AG10803 (cell line): ENCODE measurements around the gene ASB6.

ENCODE experiments used
- DNase-seq: peaks from one replicate; pipeline ENCODE4 v3.0.0; 2010; ENCODE audit warnings: low read depth
- H3K4me3 ChIP-seq: 2 replicates; pipeline ENCODE4 v1.5.1; 2011; ENCODE audit warnings: mild to moderate bottlenecking, low read length, control low read depth
- CTCF ChIP-seq: conservative IDR thresholded peaks from 2 replicates; pipeline ENCODE4 v1.5.1; 2011; ENCODE audit warnings: mild to moderate bottlenecking, low read length, control low read depth, inconsistent platforms

ASB6 gene

GRCh38 chr9:129682381-129682780 lies 40.4 kb upstream of the ASB6 start:
- H3K4me3 ChIP-seq = no peak overlapping the region
- DNase-seq = no peak
- no peak for TF ChIP-seq CTCF

- no peak for DNase-seq
- no peak for TF ChIP-seq CTCF
- H3K4me3 ChIP-seq = no peak overlapping the region
These were observed 40.0 kb upstream of the ASB6 start for GRCh38 chr9:129681924-129682323.

GRCh38 chr9:129679537-129679936 lies 37.6 kb upstream of the ASB6 start:
- H3K4me3 ChIP-seq = no peak overlapping the region

GRCh38 chr9:129678844-129679243 lies 36.9 kb upstream of the ASB6 start:
- DNase-seq = no peak
- no peak for TF ChIP-seq CTCF
- no peak overlapping the region for H3K4me3 ChIP-seq

More at GRCh38 chr9:129679537-129679936, 37.6 kb upstream of the ASB6 start:
- TF ChIP-seq CTCF = no peak
- no peak for DNase-seq

- no peak overlapping the region; the same call in 1 of the 2 replicates for H3K4me3 ChIP-seq
- peak; percentile 51 for DNase-seq
- TF ChIP-seq CTCF = no peak
These were observed 35.5 kb upstream of the ASB6 start for GRCh38 chr9:129677456-129677855.

GRCh38 chr9:129676975-129677374 lies 35.0 kb upstream of the ASB6 start:
- peak overlapping the region; percentile 0; the same call in 1 of the 2 replicates for H3K4me3 ChIP-seq
- TF ChIP-seq CTCF = peak; percentile 35
- DNase-seq = peak; percentile 74

- no peak for DNase-seq
- TF ChIP-seq CTCF = no peak
- H3K4me3 ChIP-seq = no peak overlapping the region
These were observed 34.3 kb upstream of the ASB6 start for GRCh38 chr9:129676287-129676686.
